Measurements from ENCODE around the gene ADD1.

The ADD1 gene

DNA sequence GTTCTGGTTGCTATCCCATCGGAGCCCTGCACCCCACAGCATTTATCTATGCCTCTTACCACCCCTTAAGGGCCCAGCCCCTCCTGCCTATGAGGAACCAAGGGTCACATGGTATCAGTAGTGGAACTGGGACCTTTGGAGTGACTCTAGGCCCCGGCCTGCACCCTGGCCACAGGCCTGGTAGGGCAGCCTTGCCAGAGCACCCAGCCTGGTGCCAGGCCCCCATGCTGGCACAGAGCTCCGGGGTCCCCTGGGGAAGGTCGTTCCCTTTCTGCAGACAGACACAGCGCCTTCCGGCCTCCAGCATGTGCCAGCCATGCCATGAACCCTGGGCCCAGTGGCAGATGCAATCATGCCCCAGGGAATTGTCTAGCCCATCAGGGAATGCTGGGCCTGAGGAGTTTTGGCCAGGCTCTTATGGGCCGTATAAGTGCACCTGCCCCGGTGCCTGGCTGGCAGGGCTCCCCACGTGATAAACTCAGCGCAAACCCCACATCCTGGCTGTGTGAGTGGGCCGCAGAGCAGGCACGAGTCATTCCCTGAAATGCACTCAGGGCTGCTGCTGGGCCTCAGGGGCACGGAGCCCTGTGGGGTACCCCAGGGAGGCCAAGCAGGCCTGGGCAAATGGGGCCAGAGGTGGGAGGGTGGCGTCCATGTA is 19.8 kb upstream of the ADD1 start:
- DNase-seq = no peak

GRCh38 chr4:2824329-2824835 is 19.3 kb upstream of the ADD1 start:
- no peak for DNase-seq

- no peak for DNase-seq
Measured at GRCh38 chr4:2824836-2825381, 18.7 kb upstream of the ADD1 start.

DNA sequence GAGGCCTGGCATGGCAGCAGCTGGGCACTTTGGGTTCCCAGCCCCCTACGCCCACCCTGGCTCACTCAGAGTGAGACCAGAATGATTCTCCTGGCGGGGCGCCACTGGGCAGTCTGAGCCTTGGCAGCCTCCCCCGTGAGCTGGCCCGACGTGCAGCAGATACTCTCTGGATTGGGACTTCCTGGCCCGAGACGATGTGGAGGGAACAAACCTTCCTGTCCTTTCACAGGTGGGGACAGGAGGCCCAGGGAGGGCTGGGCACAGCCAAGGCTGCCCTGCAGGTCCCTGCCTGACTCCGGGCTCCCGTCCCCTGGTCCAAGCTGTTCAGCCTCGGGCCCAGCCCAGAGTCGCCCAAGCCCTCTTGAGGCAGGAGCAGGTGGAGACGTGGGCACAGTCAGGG is 17.9 kb upstream of the ADD1 start:
- DNase-seq = no peak

- DNase-seq = no peak
Measured at GRCh38 chr4:2827071-2827873, 16.4 kb upstream of the ADD1 start.

- no peak for DNase-seq
Measured at GRCh38 chr4:2827874-2828751, 15.5 kb upstream of the ADD1 start.

GRCh38 chr4:2828758-2829181 is 14.9 kb upstream of the ADD1 start:
- no peak for DNase-seq

DNA sequence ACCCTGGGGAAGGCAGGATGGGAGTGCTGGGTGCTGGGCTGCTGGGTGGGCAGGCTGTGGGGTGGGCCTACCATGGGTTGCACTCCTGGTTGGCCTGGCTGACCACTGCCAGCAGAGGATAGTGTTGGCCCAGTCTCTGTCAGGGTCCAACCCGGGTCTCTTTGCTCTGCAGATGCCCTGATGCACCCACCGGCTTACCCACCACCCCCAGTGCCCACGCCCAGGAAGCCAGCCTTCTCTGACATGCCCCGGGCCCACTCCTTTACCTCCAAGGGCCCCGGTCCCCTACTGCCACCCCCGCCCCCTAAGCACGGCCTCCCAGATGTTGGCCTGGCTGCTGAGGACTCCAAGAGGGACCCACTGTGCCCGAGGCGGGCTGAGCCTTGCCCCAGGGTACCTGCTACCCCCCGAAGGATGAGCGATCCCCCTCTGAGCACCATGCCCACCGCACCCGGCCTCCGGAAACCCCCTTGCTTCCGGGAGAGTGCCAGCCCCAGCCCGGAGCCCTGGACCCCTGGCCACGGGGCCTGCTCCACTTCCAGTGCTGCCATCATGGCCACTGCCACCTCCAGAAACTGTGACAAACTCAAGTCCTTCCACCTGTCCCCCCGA is 14.2 kb upstream of the ADD1 start:
- no peak for DNase-seq

DNA sequence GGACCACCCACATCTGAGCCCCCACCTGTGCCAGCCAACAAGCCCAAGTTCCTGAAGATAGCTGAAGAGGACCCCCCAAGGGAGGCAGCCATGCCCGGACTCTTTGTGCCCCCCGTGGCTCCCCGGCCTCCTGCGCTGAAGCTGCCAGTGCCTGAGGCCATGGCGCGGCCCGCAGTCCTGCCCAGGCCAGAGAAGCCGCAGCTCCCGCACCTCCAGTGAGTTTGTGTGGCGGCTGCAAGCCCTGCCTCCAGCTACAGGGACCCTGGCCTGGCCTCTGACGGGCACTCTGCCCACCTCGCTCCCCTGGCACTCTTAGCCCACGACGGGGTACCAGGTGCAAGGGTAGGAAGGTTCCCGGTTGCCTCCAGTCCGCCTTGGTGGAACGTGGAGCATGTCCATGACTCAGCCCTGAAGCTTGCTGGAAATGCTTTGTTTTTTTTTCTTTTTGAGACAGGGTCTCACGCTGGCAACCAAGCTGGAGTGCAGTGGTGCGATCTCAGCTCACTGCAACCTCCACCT is 13.7 kb upstream of the ADD1 start:
- no peak for DNase-seq

- DNase-seq = no peak
Measured at GRCh38 chr4:2830632-2831610, 12.7 kb upstream of the ADD1 start.

GRCh38 chr4:2831611-2832308 is 11.9 kb upstream of the ADD1 start:
- DNase-seq = no peak

DNA sequence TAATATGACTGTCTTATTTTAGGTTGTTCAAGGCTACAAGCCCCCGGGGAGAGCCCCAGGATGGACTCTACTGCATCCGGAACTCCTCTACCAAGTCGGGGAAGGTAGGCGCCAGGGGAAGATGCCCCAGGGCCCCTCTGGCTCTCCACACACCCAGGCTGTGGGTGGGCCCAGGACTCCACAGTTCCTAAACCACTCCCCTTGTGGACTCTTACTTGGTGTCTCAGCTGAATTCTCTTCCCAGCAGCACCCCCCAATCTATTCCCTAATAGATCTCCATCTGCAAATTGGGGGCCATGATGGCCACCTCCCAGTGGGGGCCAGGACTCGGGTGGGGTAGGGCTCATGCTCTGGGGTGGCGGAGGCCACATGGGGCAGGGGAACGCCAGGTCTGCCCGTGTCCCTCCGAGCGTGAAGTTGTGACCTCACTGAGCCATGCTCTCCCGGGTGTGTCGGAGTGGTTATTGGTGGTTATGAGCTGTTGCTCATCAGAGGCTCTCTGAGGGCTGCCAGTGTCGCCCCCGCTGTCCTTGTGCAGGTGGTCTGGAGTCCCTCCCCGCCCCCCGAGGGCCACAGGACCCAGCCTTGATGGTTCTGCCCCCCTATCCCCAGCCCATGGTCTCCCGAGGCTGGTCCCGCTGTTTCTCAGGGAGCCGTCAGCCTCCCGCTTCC is 11.2 kb upstream of the ADD1 start:
- no peak for DNase-seq

GRCh38 chr4:2832981-2833670 is 10.5 kb upstream of the ADD1 start:
- DNase-seq = no peak

DNA sequence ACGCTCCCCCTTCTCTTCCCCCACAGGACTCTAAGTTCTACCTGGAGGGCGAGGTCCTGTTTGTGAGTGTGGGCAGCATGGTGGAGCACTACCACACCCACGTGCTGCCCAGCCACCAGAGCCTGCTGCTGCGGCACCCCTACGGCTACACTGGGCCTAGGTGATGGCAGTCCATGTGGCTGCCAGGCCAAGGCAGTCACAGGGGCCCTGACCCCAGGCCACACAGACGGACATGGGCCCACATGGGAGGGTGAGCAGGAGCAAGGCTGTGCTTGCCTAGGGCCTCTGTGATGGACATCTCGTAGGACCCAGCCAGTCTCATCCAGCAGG is 10.0 kb upstream of the ADD1 start:
- DNase-seq = no peak

DNA sequence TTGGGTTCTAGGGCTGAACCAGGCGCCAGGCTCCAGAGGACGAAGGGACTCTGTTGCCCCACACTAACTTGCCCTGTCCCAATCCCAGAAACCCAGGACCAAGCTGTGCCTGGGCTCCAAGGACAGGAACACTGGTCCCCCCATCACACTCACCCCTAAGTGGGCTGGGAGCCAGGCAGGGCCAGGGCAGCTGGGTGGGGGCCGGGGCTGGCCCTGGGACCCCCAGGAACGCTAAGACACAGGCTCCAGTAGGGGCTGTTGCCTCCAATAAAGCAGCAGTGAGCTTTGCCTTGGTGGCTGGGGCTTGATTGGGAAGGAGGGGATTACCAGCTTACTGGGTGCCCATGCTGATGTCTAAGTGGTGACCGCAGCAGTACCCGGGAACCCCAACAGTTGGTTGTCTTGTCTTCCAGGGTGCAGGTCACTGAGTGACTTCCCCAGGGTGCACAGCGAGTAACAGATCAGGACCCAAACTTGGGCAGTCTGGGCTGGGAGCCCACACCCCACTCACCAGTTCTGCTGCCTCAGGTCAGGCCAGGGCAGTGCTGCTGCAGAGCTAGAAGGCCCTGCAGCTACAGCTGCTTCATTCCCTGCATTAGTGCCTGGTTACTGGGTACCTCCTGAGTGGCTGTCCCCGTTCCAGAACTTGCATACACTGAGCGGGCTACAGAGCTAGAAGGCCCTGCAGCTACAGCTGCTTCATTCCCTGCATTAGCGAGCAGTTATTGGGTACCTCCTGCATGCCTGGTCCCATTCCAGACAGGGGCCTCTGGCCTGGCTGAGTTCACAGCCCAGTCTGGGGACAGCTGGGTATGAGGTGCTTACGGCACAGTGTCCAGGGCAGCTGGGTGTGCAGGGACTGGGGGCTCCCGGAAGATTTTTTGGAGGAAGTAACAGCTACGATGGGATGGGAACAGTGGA is 9.4 kb upstream of the ADD1 start:
- no peak for DNase-seq

DNA sequence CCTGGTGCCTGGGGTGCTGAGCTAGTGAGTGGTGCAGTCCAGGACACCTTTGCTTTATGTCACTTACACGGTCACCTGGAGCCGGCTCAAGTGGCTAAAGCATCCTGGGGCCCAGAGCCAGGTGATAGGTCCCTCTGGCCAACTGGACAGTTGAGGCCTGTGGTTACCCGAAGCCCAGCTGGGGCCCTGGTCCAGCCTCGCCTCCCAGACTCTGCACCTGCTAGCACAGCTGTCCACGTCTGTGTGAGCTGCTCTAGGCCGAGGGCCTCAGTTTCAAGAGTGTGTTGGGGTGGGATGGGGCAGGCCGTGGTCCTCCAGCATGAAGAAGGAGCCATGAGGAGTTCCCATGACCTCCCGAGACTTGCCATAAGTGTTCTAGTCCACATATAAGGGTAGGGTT is 7.7 kb upstream of the ADD1 start:
- no peak for DNase-seq

- no peak for DNase-seq
Measured at GRCh38 chr4:2836391-2836859, 7.2 kb upstream of the ADD1 start.

Data from RPMI8226 (cell line).